IMR-90 (cell line): ENCODE results near the gene GALNT8. TPM values are rescaled to one million over a fixed set of nuclear protein-coding genes. Genes with fewer than 3 reads are reported as not detected.

Experiments used
- ATAC-seq: fragments of 200-7000 bp; cut with Tn5 transposase; 2 replicates; pipeline ENCODE4 v1.9.1; 2020; ENCODE audit warnings: low read depth, mild to moderate bottlenecking, moderate library complexity
- BruUV-seq: library from RNA; stranded (reverse); fragments of 400-500 nt; replicated peaks from 2 replicates; lab custom pipeline; 2021; lab: Mats Ljungman, UMichigan
- CTCF ChIA-PET: fragments of 300-600 bp; formaldehyde crosslinking; extraction: SDS; loops from one replicate; lab custom pipeline; 2021; ENCODE audit warnings: antibody characterized with exemption; lab: Yijun Ruan, JAX
- POLR2A ChIA-PET: fragments of 300-600 bp; sonication (Branson Sonifier 250); formaldehyde crosslinking; loops from one replicate; lab custom pipeline; 2022; ENCODE audit warnings: antibody characterized with exemption; ENCODE audit not compliant: unreplicated experiment; lab: Charles Lee
- DNase-seq: peaks from one replicate; pipeline ENCODE4 v3.0.0; 2013
- H2AFZ ChIP-seq: replicated peaks from 2 replicates; pipeline ENCODE3; 2013; ENCODE audit warnings: low read length, mild to moderate bottlenecking; ENCODE audit not compliant: poor library complexity
- H2AK5ac ChIP-seq: 2 replicates; pipeline ENCODE4 v1.6.1; 2013; ENCODE audit warnings: low read depth, low read length, inconsistent platforms
- H2AK9ac ChIP-seq: replicated peaks from 2 replicates; pipeline ENCODE3; 2013; ENCODE audit warnings: mild to moderate bottlenecking, low read depth, low read length, moderate library complexity; ENCODE audit not compliant: poor library complexity
- H2BK120ac ChIP-seq: 2 replicates; pipeline ENCODE4 v1.6.1; 2013; ENCODE audit warnings: low read depth, low read length, inconsistent platforms
- H2BK15ac ChIP-seq: 3 replicates; pipeline ENCODE4 v1.6.1; 2013; ENCODE audit warnings: low read depth, low read length, inconsistent platforms
- H2BK20ac ChIP-seq: 2 replicates; pipeline ENCODE4 v1.6.1; 2013; ENCODE audit warnings: low read depth, mild to moderate bottlenecking, inconsistent platforms, low read length, moderate library complexity
- H2BK5ac ChIP-seq: 2 replicates; pipeline ENCODE4 v1.6.1; 2013; ENCODE audit warnings: mild to moderate bottlenecking, low read depth, low read length, inconsistent platforms; ENCODE audit not compliant: poor library complexity, severe bottlenecking
- H3K14ac ChIP-seq: replicated peaks from 2 replicates; pipeline ENCODE4 v1.6.1; 2013; ENCODE audit warnings: low read depth, low read length, inconsistent platforms
- H3K18ac ChIP-seq: 2 replicates; pipeline ENCODE4 v1.6.1; 2013; ENCODE audit warnings: low read depth, low read length, control low read depth
- H3K23ac ChIP-seq: 2 replicates; pipeline ENCODE4 v1.6.1; 2013; ENCODE audit warnings: low read depth, low read length, inconsistent platforms
- H3K27ac ChIP-seq: 2 replicates; pipeline ENCODE4 v1.5.1; 2013; ENCODE audit warnings: mild to moderate bottlenecking, control low read depth, low read length; ENCODE audit not compliant: insufficient read depth
- H3K27me3 ChIP-seq: 2 replicates; pipeline ENCODE4 v1.6.1; 2013; ENCODE audit warnings: low read length; ENCODE audit not compliant: control insufficient read depth, insufficient read depth
- H3K36me3 ChIP-seq: 2 replicates; pipeline ENCODE4 v1.6.1; 2013; ENCODE audit warnings: low read length, mixed read lengths; ENCODE audit not compliant: control insufficient read depth, insufficient read depth
- H3K4ac ChIP-seq: 2 replicates; pipeline ENCODE4 v1.6.1; 2013; ENCODE audit warnings: low read depth, low read length, inconsistent platforms
- H3K4me1 ChIP-seq: 2 replicates; pipeline ENCODE4 v1.6.1; 2013; ENCODE audit warnings: low read length, mixed read lengths; ENCODE audit not compliant: control insufficient read depth, insufficient read depth
- H3K4me2 ChIP-seq: 2 replicates; pipeline ENCODE4 v1.6.1; 2013; ENCODE audit warnings: low read depth, mild to moderate bottlenecking, control low read depth, low read length, moderate library complexity
- H3K4me3 ChIP-seq: 2 replicates; pipeline ENCODE4 v1.5.1; 2013; ENCODE audit warnings: low read depth, mild to moderate bottlenecking, control low read depth, low read length, moderate library complexity; ENCODE audit not compliant: insufficient read depth
- H3K56ac ChIP-seq: 2 replicates; pipeline ENCODE4 v1.6.1; 2013; ENCODE audit warnings: low read length, inconsistent platforms; ENCODE audit not compliant: insufficient read depth; ENCODE audit errors: extremely low read depth
- H3K79me1 ChIP-seq, 2 experiments: 2 replicates each; pipeline ENCODE4 v1.6.1; 2013; ENCODE audit warnings: low read length in 2 of 2, inconsistent platforms in 1 of 2, low read depth in 1 of 2
- H3K9ac ChIP-seq: 2 replicates; pipeline ENCODE4 v1.6.1; 2013; ENCODE audit warnings: low read depth, low read length, control low read depth
- H3K9me1 ChIP-seq: 2 replicates; pipeline ENCODE4 v1.6.1; 2013; ENCODE audit warnings: low read length, inconsistent platforms; ENCODE audit not compliant: insufficient read depth
- H3K9me3 ChIP-seq: 2 replicates; pipeline ENCODE4 v1.6.1; 2013; ENCODE audit warnings: low read length; ENCODE audit not compliant: control insufficient read depth, insufficient read depth
- H4K20me1 ChIP-seq: 2 replicates; pipeline ENCODE4 v1.6.1; 2013; ENCODE audit warnings: low read length, inconsistent platforms; ENCODE audit not compliant: insufficient read depth
- H4K5ac ChIP-seq: 2 replicates; pipeline ENCODE4 v1.6.1; 2013; ENCODE audit warnings: mild to moderate bottlenecking, low read depth, low read length, control low read depth
- H4K8ac ChIP-seq, 2 experiments: 2 replicates each; pipeline ENCODE4 v1.6.1; 2013; ENCODE audit warnings: low read depth in 2 of 2, low read length in 2 of 2, control low read depth in 1 of 2, inconsistent platforms in 1 of 2
- H4K91ac ChIP-seq: 2 replicates; pipeline ENCODE4 v1.6.1; 2013; ENCODE audit warnings: low read depth, low read length, inconsistent platforms; ENCODE audit not compliant: insufficient read depth
- BHLHE40 ChIP-seq: fragments of 150-350 bp; IDR thresholded peaks from 2 replicates; pipeline ENCODE4 v1.6.1; 2016; ENCODE audit warnings: mild to moderate bottlenecking, low read depth, low read length
- CEBPB ChIP-seq: IDR thresholded peaks from 2 replicates; pipeline ENCODE4 v1.6.1; 2012; ENCODE audit warnings: low read depth, low read length, improper control_type of control experiment
- CHD1 ChIP-seq: IDR thresholded peaks from 2 replicates; pipeline ENCODE4 v1.6.1; 2012; ENCODE audit warnings: low read depth, low read length, improper control_type of control experiment
- CTCF ChIP-seq: conservative IDR thresholded peaks from 2 replicates; pipeline ENCODE4 v1.5.1; 2012; ENCODE audit warnings: mild to moderate bottlenecking, low read depth, low read length, improper control_type of control experiment
- ELK1 ChIP-seq: fragments of 150-350 bp; IDR thresholded peaks from 2 replicates; pipeline ENCODE4 v1.6.1; 2016; ENCODE audit warnings: low read depth, mild to moderate bottlenecking, low read length, moderate library complexity, borderline replicate concordance
- FOS ChIP-seq: fragments of 150-350 bp; IDR thresholded peaks from 2 replicates; pipeline ENCODE4 v1.6.1; 2016; ENCODE audit warnings: low read depth, low read length
- MAFK ChIP-seq: IDR thresholded peaks from 2 replicates; pipeline ENCODE4 v1.6.1; 2012; ENCODE audit warnings: low read depth, low read length, improper control_type of control experiment
- MAZ ChIP-seq: IDR thresholded peaks from 2 replicates; pipeline ENCODE4 v1.6.1; 2012; ENCODE audit warnings: low read depth, mild to moderate bottlenecking, low read length, improper control_type of control experiment, moderate library complexity, borderline replicate concordance
- MXI1 ChIP-seq: IDR thresholded peaks from 2 replicates; pipeline ENCODE4 v1.6.1; 2012; ENCODE audit warnings: low read depth, mild to moderate bottlenecking, low read length, moderate library complexity, borderline replicate concordance
- NFE2L2 ChIP-seq: fragments of 150-350 bp; IDR thresholded peaks from 2 replicates; pipeline ENCODE4 v1.6.1; 2016; ENCODE audit warnings: low read depth, mild to moderate bottlenecking, low read length
- POLR2A ChIP-seq: IDR thresholded peaks from 2 replicates; pipeline ENCODE4 v1.6.1; 2012; ENCODE audit warnings: mild to moderate bottlenecking, low read depth, low read length
- RAD21 ChIP-seq: IDR thresholded peaks from 2 replicates; pipeline ENCODE4 v1.6.1; 2012; ENCODE audit warnings: low read length, improper control_type of control experiment
- RCOR1 ChIP-seq: IDR thresholded peaks from 2 replicates; pipeline ENCODE4 v1.6.1; 2012; ENCODE audit warnings: mild to moderate bottlenecking, low read length, improper control_type of control experiment; ENCODE audit not compliant: insufficient replicate concordance
- RFX5 ChIP-seq: IDR thresholded peaks from 2 replicates; pipeline ENCODE4 v1.8.0; 2012; ENCODE audit warnings: low read depth, mild to moderate bottlenecking, low read length, moderate library complexity
- SMC3 ChIP-seq: fragments of 150-350 bp; IDR thresholded peaks from 2 replicates; pipeline ENCODE4 v1.6.1; 2016; ENCODE audit warnings: low read depth, mild to moderate bottlenecking, antibody characterized with exemption, low read length, moderate library complexity
- USF2 ChIP-seq: fragments of 150-350 bp; IDR thresholded peaks from 2 replicates; pipeline ENCODE4 v1.6.1; 2017; ENCODE audit warnings: mild to moderate bottlenecking, antibody characterized with exemption, low read length, low read depth
- WGBS, 2 experiments: methylation state at CpG; one replicate each; pipeline versions ENCODE4 v1.1.5 to v1.1.7; 2013; ENCODE audit warnings: missing lambda C conversion rate in 2 of 2; ENCODE audit not compliant: insufficient read length in 1 of 2; ENCODE audit errors: extremely low coverage in 2 of 2; 5-methylcytosine and 5-hydroxymethylcytosine counted together
- dilution Hi-C: fragments of 300-500 bp; cut with HindIII; formaldehyde crosslinking; loops from one replicate; pipeline ENCODE4 v1.14.3; 2018; ENCODE audit warnings: low sequenced_read_pairs; ENCODE audit not compliant: unreplicated experiment
- in situ Hi-C: fragments of 300-500 bp; cut with MboI; formaldehyde crosslinking; loops from 3 replicates; pipeline ENCODE4 v1.14.3; 2019; ENCODE audit warnings: low sequenced_read_pairs, inconsistent platforms, mixed read lengths
- intact Hi-C: fragments of 100-400 bp; cut with micrococcal nuclease; formaldehyde crosslinking; loops from 2 replicates; pipeline ENCODE4 v1.10.0; 2022
- polyA plus RNA-seq, 3 experiments: library from polyadenylated mRNA; depleted of rRNA; stranded (reverse); fragments of >200 nt; gene quantifications; 2 replicates each; pipeline ENCODE4 v1.2.3, GENCODE V29; 2012; ENCODE audit warnings: low replicate concordance in 1 of 3
- total RNA-seq: library from RNA; depleted of rRNA; stranded (reverse); fragments of >200 nt; gene quantifications from 2 replicates; pipeline ENCODE4 v1.2.3, GENCODE V29; 2012

Gene GALNT8
- total and polyA plus RNA-seq, 2 of the 4 experiments (the other 2 are of a cell fraction): not detected

GRCh38 chr12:4806439-4807115, 86.4 kb downstream of the GALNT8 start:
- no peak overlapping the region for H3K23ac ChIP-seq
- ChIA-PET POLR2A (no interaction called here), CTCF (no interaction called here)
- no peak overlapping the region for H4K8ac ChIP-seq
- TF ChIP-seq RCOR1: no peak
- no peak for TF ChIP-seq FOS
- TF ChIP-seq BHLHE40: no peak
- TF ChIP-seq MXI1: no peak
- no peak for TF ChIP-seq CEBPB
- no peak for TF ChIP-seq MAFK
- TF ChIP-seq CHD1: no peak
- TF ChIP-seq RAD21: no peak
- TF ChIP-seq POLR2A: no peak
- TF ChIP-seq RFX5: no peak
- TF ChIP-seq ELK1: no peak
- no peak for TF ChIP-seq CTCF
- TF ChIP-seq USF2: no peak
- no peak for TF ChIP-seq NFE2L2
- TF ChIP-seq SMC3: no peak
- TF ChIP-seq MAZ: no peak
- ATAC-seq: no peak
- no peak overlapping the region for H3K9ac ChIP-seq
- H3K4ac ChIP-seq: no peak overlapping the region
- no peaks in the 10 kb centered on the region for H3K4me1 ChIP-seq
- BruUV-seq: no TSS peak
- 47% methylated on average over 5 of the region's 8 CpGs; no CpG with 5 or more reads in 1 of the 2 experiments for WGBS, 2 experiments
- no peak overlapping the region for H2AK9ac ChIP-seq
- H2AFZ ChIP-seq: no peak overlapping the region
- H2BK15ac ChIP-seq: no peak overlapping the region
- H2BK20ac ChIP-seq: no peak overlapping the region
- H3K56ac ChIP-seq: no peak overlapping the region
- intact Hi-C loops (no loop called here), in situ Hi-C loops (no loop called here), dilution Hi-C loops (no loop called here)
- DNase-seq: no peak
- no peak overlapping the region for H3K27ac ChIP-seq
- H2AK5ac ChIP-seq: no peak overlapping the region
- no peaks in the 10 kb centered on the region for H3K79me1 ChIP-seq
- H2BK5ac ChIP-seq: no peak overlapping the region
- H3K27me3 ChIP-seq: peaks cover 19% of the 10 kb centered on the region
- no peak overlapping the region for H2BK120ac ChIP-seq
- H4K20me1 ChIP-seq: no peaks in the 10 kb centered on the region
- no peak overlapping the region for H3K4me2 ChIP-seq
- no peaks in the 10 kb centered on the region for H3K36me3 ChIP-seq
- H3K14ac ChIP-seq: no peak overlapping the region
- H3K9me1 ChIP-seq: no peaks in the 10 kb centered on the region
- H4K5ac ChIP-seq: no peak overlapping the region
- no peak overlapping the region for H3K4me3 ChIP-seq
- no peaks in the 10 kb centered on the region for H3K9me3 ChIP-seq
- H3K18ac ChIP-seq: no peak overlapping the region
- H4K91ac ChIP-seq: no peak overlapping the region
